HTR-8/SVneo (cell line): ENCODE data around the gene KIAA1671.

Experiments used
- DNase-seq: peaks from one replicate; pipeline ENCODE4 v3.0.0; 2011; ENCODE audit warnings: low spot score, mixed read lengths; ENCODE audit not compliant: insufficient read length
- FAIRE-seq: peaks from 2 replicates; lab custom pipeline; 2011; peaks lifted over from hg19 to GRCh38; lab: Jason Lieb, UNC

KIAA1671 gene

DNA sequence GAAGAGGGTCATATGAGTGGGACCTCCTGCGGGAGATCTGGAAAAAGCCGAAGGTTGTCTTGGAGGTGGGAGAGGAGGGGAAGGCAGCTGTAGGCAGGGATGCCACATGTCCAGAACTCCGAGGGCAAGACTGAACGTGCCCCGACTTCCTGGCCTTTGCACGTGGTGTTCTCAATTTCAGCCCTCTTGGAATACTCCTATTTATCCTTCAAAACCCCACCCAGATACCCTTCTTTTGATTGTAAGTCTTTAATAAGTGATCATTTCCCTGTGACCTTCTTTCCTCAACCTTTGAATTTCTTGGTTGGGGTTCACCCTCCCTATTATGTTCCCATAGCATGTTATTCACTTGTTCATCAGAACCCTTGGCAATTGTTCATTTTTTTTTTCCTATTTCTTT, 151.9 kb downstream of the KIAA1671 start:
- DNase-seq (no peak), FAIRE-seq (no peak)

DNA sequence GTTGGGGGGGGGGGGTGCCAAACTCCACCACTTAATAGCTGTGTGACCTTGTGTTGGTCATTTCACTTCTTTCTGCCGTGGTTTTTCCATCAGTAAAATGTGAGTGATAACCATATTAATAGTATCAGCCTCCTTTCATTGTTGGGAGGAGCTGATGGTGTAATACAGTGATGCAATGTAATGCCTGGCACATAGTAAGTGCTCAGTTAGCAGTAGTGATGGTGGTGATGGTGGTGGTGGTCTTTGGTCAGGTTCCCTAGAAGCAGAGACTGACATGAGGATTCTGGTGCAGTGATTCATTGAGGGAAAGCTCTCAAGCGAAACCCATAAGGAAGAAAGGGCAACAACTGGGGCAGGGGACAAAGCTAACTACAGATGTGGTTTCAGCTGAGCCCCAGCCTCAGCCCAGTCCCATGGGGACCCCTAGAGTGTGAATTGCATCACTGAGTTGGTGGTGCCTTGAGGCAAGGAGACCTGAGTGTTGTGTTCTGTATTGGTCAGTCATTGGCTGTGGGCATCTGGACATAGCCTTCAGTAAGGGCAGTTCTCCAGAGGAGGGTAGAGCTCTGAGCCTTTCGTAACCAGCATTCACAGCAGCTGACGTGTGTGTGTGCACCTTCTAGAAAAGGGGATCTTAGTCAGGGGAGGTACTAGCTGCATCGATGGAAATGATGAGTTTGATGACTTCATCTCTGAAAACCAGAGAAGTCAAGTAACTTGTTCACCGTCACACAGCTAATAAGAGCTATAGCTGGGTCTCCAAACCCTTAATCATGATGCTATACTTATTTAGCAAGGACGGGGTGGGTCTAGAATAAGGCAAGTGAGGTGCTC, 153.5 kb downstream of the KIAA1671 start:
- DNase-seq, result no peak
- no peak for FAIRE-seq

DNA sequence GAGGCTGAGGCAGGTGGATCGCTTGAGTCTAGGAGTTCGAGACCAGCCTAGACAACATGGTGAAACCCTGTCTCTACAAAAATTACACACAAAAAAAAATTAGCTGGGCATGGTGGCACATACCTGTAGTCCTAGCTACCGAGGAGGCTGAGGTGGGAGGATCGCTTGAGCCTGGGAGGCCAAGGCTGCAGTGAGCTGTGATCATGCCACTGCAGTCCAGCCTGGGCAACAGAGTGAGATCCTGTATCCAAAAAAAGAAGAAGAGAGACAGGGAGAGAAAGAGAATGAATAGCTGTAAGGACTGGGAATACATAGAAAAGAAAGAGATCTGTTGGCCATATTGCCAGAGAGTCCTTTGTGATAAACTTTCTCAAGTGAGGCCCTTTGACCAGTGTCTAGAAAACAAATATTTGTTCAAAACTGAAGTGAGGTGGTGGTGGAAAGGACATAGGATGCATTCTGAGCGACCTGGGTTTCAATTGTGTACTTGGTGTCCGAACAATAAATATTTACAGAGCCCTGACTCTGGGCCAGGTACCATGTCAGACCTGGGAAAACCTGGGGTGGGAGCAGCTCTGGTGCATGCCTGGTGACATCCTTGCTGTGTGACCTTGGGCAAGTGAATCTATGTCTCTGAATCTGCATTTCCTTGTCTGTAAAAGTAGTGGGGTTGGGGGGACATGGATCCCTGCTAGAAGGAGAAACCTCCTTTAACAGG, 157.5 kb downstream of the KIAA1671 start:
- FAIRE-seq (no peak), DNase-seq (no peak)

DNA sequence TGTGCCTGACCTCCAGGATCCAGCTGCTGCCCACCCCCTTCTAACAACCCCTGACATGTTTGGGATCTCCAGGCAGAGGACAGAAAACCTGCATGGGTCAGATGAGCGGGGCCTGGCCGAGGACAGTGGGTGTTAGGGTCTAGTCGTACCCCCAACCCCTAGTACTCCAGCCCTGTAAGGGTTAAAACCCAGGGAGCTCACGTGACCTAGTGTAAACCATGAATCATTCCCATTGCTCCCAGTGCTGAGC, 158.0 kb downstream of the KIAA1671 start:
- FAIRE-seq (no peak), DNase-seq (peak; percentile 71)

- no peak for FAIRE-seq
Measured at GRCh38 chr22:25110846-25111578, 158.5 kb downstream of the KIAA1671 start.

GRCh38 chr22:25111579-25112517, 159.3 kb downstream of the KIAA1671 start:
- no peak for FAIRE-seq
- no peak for DNase-seq

More at GRCh38 chr22:25110846-25111578, 158.5 kb downstream of the KIAA1671 start:
- peak; percentile 69 for DNase-seq

- FAIRE-seq, result no peak
- DNase-seq, result no peak
Measured at GRCh38 chr22:25112538-25113253, 160.2 kb downstream of the KIAA1671 start.

DNA sequence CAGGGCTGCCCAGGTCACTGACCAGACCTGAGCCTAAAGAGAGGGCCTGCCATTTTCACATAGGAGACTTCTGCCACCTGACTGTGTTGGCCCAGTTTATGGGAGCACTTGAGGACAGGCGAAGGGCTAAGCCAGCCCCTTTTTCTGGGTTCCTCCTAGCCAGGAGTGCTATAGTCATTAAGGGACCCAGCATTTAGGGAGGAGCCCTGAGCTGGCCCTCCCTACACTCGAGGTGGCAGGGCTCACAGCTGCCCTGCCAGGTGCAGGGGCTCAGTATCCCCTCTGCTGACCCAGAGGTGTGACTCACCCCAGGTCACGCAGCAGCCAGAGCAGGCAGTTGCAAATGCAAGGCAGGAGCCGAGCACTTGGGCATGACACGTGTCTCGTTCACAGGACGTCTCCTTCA, 160.8 kb downstream of the KIAA1671 start:
- FAIRE-seq (no peak), DNase-seq (no peak)

DNA sequence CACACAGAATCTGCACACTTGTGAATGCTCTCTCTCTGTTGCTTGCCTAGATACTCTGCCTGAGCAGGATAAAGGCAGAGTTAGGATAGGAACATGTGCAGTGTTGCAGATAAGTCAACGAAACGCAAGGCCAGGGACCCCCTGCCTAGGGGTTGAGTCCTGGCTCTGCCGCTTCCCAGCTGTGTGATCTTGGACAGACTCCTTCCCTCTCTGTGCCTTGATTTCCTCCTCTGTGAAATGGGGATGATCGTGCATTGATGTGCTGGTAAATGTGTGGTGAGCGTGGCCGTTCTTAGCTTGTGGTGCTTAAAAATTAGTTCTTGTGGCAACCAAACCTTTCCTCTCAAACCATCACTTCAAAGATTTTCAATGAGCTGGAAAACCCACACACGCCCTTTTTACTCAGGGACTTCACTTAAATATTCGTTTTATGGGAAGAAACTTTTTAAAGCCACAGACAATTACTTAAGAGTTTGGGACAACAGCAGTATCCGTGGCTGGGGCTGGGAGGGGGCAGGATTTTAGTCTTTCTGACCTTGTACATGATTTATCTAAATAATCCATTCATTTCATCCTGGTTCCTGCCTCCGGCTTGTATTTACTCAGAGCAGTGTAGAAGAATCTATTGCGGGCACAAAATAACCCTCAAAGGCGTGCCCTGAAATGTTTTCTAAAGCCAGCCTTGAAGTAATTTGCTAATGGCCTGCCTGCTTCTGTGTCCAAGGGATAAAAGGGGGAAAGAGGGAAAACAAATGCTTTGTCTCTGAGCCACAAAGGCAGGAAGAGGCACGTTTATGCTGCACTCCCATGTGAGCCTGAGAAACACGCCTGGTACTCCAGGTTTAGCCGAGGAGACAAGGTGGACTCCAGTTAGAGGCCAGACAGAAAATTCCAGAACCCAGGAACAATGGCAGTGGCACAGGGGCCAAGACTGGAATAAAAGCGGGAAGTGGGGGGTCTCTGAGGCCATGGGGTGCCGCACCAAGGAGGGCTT, 162.2 kb downstream of the KIAA1671 start:
- DNase-seq, result no peak

DNA sequence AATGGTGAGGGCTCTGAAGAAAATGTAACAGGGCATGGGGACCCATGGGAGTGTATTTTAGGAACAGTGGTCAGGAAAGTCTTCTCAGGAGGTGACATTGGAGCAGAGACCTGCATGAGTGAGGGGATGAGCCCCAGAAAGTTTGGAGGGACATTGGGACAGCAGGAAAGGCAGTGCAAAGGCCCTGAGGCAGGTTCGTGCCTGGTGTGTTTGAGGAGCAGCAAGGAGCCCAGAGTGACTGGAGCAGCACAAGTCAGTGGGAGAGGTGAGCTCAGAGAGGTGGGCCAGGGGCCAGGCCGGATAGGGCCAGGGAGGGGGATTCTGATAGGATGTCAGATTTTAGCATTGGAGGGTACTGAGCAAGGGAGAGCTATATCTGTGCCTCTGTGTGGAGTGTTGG, 167.1 kb downstream of the KIAA1671 start:
- no peak for FAIRE-seq
- DNase-seq, result no peak

More for the DNA sequence above, 162.2 kb downstream of the KIAA1671 start:
- no peak for FAIRE-seq

DNA sequence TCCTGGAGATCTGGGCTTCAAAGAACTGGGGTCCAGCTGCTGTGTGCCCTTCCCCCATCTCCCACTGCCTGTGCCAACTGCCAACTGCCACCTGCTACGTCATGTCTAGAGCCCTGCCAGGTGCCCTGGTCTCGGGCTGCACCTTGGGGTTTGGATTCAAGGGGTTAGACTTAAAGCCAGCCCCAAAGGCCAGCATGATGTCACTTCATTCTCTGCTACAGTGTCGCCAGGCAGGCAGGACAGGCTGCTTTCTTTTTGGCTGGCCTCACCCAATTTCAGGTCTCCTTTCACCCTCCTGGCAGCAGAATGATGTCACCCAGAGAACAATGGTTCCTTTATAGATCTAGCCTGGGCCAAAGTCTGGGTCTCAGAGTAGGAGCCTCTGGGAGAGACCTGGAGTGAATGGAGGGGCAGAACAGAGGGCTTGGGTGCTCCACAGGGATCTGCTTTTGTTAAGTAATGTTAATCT, 167.6 kb downstream of the KIAA1671 start:
- FAIRE-seq (no peak), DNase-seq (no peak)

GRCh38 chr22:25120761-25121212, 168.3 kb downstream of the KIAA1671 start:
- no peak for FAIRE-seq
- no peak for DNase-seq

GRCh38 chr22:25122136-25122764, 169.7 kb downstream of the KIAA1671 start:
- FAIRE-seq (no peak), DNase-seq (no peak)

DNA sequence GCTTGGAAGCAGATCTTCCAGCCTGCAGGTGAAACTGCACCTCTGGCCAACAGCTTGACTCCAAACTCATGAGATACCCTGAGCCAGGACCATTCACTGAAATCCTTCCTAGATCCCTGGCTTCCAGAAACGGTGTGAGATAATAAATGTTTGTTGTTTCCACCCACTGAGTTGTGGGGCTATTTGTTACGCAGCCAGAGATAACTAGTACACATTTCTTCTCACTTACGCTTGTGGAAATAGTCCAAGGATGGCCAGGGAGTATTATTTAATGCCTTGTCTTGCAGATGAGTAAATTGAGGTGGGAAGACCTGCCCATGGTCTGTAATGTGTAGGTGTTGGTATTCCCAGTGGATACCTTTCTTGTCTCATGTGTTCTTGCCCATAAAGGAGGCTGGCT, 171.2 kb downstream of the KIAA1671 start:
- DNase-seq (no peak), FAIRE-seq (no peak)

GRCh38 chr22:25125693-25126357, 173.3 kb downstream of the KIAA1671 start:
- DNase-seq, result no peak
- FAIRE-seq, result no peak

DNA sequence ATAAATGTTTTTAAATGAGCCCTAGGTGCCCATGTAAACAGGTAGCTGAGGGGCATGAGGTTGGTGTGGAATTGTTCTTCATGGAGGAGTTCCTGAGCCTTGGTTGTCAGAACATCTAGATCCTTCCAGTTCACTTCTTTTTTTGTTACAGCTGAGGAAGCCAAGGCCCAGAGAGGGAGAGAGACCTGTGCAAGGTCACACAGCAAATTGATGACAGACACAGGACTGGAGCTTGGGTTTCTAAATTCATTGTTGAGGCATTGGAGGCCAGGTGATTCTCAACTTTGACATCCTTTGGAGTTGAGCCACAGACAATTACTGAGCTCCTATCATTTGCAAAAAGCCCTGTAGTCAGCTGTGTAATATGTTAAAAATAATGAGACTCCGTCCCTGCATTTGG, 174.0 kb downstream of the KIAA1671 start:
- no peak for DNase-seq
- FAIRE-seq, result no peak

DNA sequence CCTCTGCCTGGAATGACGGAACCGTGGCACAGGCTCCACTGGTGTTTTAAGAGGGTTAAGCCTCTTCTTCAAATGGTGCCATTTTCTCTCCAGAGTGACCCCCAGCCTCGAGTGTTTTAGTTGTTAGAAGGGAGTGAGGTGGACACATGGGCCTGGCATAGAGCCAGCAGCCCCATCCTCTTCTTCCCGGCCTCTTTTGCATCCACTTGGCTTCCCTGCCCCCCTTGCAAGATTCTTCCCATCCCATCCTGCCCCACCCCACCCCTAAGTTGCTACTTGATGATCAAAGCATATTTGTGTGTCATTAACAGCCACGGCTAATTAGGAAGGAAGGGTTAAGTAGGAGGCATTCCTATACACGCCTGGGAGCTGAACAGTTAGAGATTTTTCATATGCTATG, 174.8 kb downstream of the KIAA1671 start:
- DNase-seq (no peak), FAIRE-seq (no peak)
